Mucosa of descending colon (tissue), 3 donors: ENCODE measurements around the gene VWA1. TPM values are rescaled to one million over a fixed set of nuclear protein-coding genes. Genes with fewer than 3 reads are reported as not detected.
A peak's percentile ranks its signal among the peaks of the same experiment; 100 is the strongest.
"Not testable (repeated sequence)": the region's sequence is repeated elsewhere in the genome, so short reads cannot be mapped to it uniquely, and the experiment has no call there.

Experiments used
- ATAC-seq: fragments of 200-7000 bp; cut with Tn5 transposase; one replicate; pipeline ENCODE4 v1.9.1; 2020; ENCODE audit warnings: mild to moderate bottlenecking, moderate library complexity
- DNase-seq, 3 donors: peaks; one replicate each; pipeline ENCODE4 v3.0.0-alpha.2; 2020
- H3K36me3 ChIP-seq: fragments of 200-600 bp; one replicate; pipeline ENCODE4 v1.8.0; 2021; ENCODE audit warnings: low read depth, mild to moderate bottlenecking
- H3K4me1 ChIP-seq: fragments of 200-600 bp; one replicate; pipeline ENCODE4 v1.8.0; 2021; ENCODE audit warnings: low read depth, mild to moderate bottlenecking
- H3K4me3 ChIP-seq: fragments of 200-600 bp; one replicate; pipeline ENCODE4 v1.8.0; 2021; ENCODE audit warnings: mild to moderate bottlenecking
- H3K9me3 ChIP-seq: fragments of 200-600 bp; one replicate; pipeline ENCODE4 v1.8.0; 2021; ENCODE audit warnings: mild to moderate bottlenecking
- CTCF ChIP-seq: fragments of 200-600 bp; IDR thresholded peaks from one replicate; pipeline ENCODE4 v1.8.0; 2022; ENCODE audit warnings: antibody characterized with exemption, mild to moderate bottlenecking
- intact Hi-C, 2 donors: fragments of 100-400 bp; cut with DNase I in 1 of 2; cut with micrococcal nuclease in 1 of 2; formaldehyde crosslinking; loops; one replicate each; pipeline versions ENCODE4 v1.11.0 to v1.11.1; 2022; cut with DNase I, micrococcal nuclease
- total RNA-seq, 3 donors: library from RNA; stranded (reverse); fragmentation: NEBNext Ultra II Directional in 2 of 3; extraction: Animal tissue kit (Norgen Biotek cat#: 25700) in 2 of 3; gene quantifications; one replicate each; pipeline versions ENCODE4 v1.2.1 to v1.2.4, GENCODE V29; 2021 to 2023
- donor health status: DM: no; HTN: no; CAD: no; lungs with moderate emphysema.
- donor health status: DM: no; HTN: no; CAD: no.
- donor health status: DM: no; HTN: yes; CAD: no.

The VWA1 gene
- total RNA-seq, 3 donors from 2014 or later, result 38.5 to 89.4 (median 74.3) TPM

- H3K4me1 ChIP-seq, result peaks cover 26% of the 10 kb centered on the region
- H3K9me3 ChIP-seq, result no peaks in the 10 kb centered on the region
- intact Hi-C loops, result no loop called here
- H3K36me3 ChIP-seq, result no peaks in the 10 kb centered on the region
- ATAC-seq (no peak), DNase-seq (no peak)
- no peak overlapping the region for H3K4me3 ChIP-seq
- no peak for TF ChIP-seq CTCF
Measured at GRCh38 chr1:1440262-1441001, 4.9 kb downstream of the VWA1 start.

- H3K4me1 ChIP-seq, result peaks cover 21% of the 10 kb centered on the region
- intact Hi-C loops, result no loop called here
Measured at GRCh38 chr1:1441002-1441888, 5.8 kb downstream of the VWA1 start.

GRCh38 chr1:1442069-1442770 lies 6.7 kb downstream of the VWA1 start:
- ATAC-seq, result no peak

More at GRCh38 chr1:1441002-1441888, 5.8 kb downstream of the VWA1 start:
- H3K9me3 ChIP-seq, result no peaks in the 10 kb centered on the region
- H3K4me3 ChIP-seq, result no peak overlapping the region
- no peaks in the 10 kb centered on the region for H3K36me3 ChIP-seq
- TF ChIP-seq CTCF, result peak; percentile 95
- peak in 2 of 3 donors; percentile 66 to 75 for DNase-seq
- ATAC-seq, result peak; percentile 70

GRCh38 chr1:1446631-1447030 lies 11.1 kb downstream of the VWA1 start:
- H3K36me3 ChIP-seq, DNase-seq, ATAC-seq, H3K9me3 ChIP-seq, intact Hi-C loops, H3K4me1 ChIP-seq, H3K4me3 ChIP-seq: not testable (repeated sequence)

More at GRCh38 chr1:1442069-1442770, 6.7 kb downstream of the VWA1 start:
- DNase-seq, result no peak
- Histone ChIP-seq H3K9me3 (no peaks in the 10 kb centered on the region), H3K4me1 (peaks cover 14% of the 10 kb centered on the region), H3K36me3 (no peaks in the 10 kb centered on the region), H3K4me3 (no peak overlapping the region)
- no peak for TF ChIP-seq CTCF
- intact Hi-C loops, result no loop called here

GRCh38 chr1:1449099-1449739 lies 13.7 kb downstream of the VWA1 start, which contains the start of gene ATAD3C:
TSS of gene ATAD3C (plus strand) at chr1:1449689. CDS start at chr1:1450684, 995 bp downstream.
- DNase-seq (no peak), ATAC-seq (no peak)

GRCh38 chr1:1450616-1451015 lies 15.1 kb downstream of the VWA1 start:
- not testable (repeated sequence) for ATAC-seq

More at GRCh38 chr1:1449099-1449739, 13.7 kb downstream of the VWA1 start, which contains the start of gene ATAD3C:
- Histone ChIP-seq H3K36me3 (no peaks in the 10 kb centered on the region), H3K4me3 (no peak within 1 kb of the TSS), H3K9me3 (no peaks in the 10 kb centered on the region), H3K4me1 (peaks cover 9% of the 10 kb centered on the region)
- no peak for TF ChIP-seq CTCF
- intact Hi-C loops, result no loop called here

More at GRCh38 chr1:1450616-1451015, 15.1 kb downstream of the VWA1 start:
- DNase-seq, H3K4me1 ChIP-seq, H3K9me3 ChIP-seq, H3K4me3 ChIP-seq, H3K36me3 ChIP-seq, intact Hi-C loops: not testable (repeated sequence)
